GM21619 (cell line): ENCODE measurements around the gene PPP1R9A.

ENCODE experiments used
- ATAC-seq: cut with Tn5 transposase; IDR thresholded peaks from one replicate; pipeline ENCODE4 v1.9.1; 2021; ENCODE audit not compliant: unreplicated experiment

The PPP1R9A gene

GRCh38 chr7:94908323-94909178, 1.2 kb downstream of the PPP1R9A start:
- ATAC-seq = no peak

- ATAC-seq = no peak
Measured at GRCh38 chr7:94909179-94909466, 1.7 kb downstream of the PPP1R9A start.

- ATAC-seq = no peak
Measured at GRCh38 chr7:94912085-94912484, 4.7 kb downstream of the PPP1R9A start.

GRCh38 chr7:94913391-94913790, 6.0 kb downstream of the PPP1R9A start:
- no peak for ATAC-seq

GRCh38 chr7:94921911-94922310, 14.5 kb downstream of the PPP1R9A start:
- ATAC-seq = no peak

GRCh38 chr7:94922457-94922856, 15.1 kb downstream of the PPP1R9A start:
- ATAC-seq = no peak

GRCh38 chr7:94923412-94923811, 16.0 kb downstream of the PPP1R9A start:
- no peak for ATAC-seq

- ATAC-seq = no peak
Measured at GRCh38 chr7:94928168-94928707, 20.8 kb downstream of the PPP1R9A start.

GRCh38 chr7:94933256-94933990, 26.0 kb downstream of the PPP1R9A start:
- no peak for ATAC-seq

- no peak for ATAC-seq
Measured at GRCh38 chr7:94939395-94939794, 32.0 kb downstream of the PPP1R9A start.

GRCh38 chr7:94940241-94940640, 32.8 kb downstream of the PPP1R9A start:
- no peak for ATAC-seq

- no peak for ATAC-seq
Measured at GRCh38 chr7:94941844-94942632, 34.6 kb downstream of the PPP1R9A start.

- ATAC-seq = no peak
Measured at GRCh38 chr7:94943134-94943533, 35.7 kb downstream of the PPP1R9A start.

- no peak for ATAC-seq
Measured at GRCh38 chr7:94949532-94949931, 42.1 kb downstream of the PPP1R9A start.

- no peak for ATAC-seq
Measured at GRCh38 chr7:94955807-94956206, 48.4 kb downstream of the PPP1R9A start.

- no peak for ATAC-seq
Measured at GRCh38 chr7:94957061-94957460, 49.7 kb downstream of the PPP1R9A start.

- ATAC-seq = no peak
Measured at GRCh38 chr7:94962661-94963060, 55.3 kb downstream of the PPP1R9A start.

- no peak for ATAC-seq
Measured at GRCh38 chr7:94969434-94970084, 62.2 kb downstream of the PPP1R9A start.

GRCh38 chr7:94970085-94970576, 62.7 kb downstream of the PPP1R9A start:
- no peak for ATAC-seq

- ATAC-seq = no peak
Measured at GRCh38 chr7:94971051-94971867, 63.9 kb downstream of the PPP1R9A start.
